Panc1 (cell line): Measurements from ENCODE around the gene KPNB1. TPM values are rescaled to one million over a fixed set of nuclear protein-coding genes. Genes with fewer than 3 reads are reported as not detected.

Source experiments
- ATAC-seq: fragments of 200-7000 bp; cut with Tn5 transposase; 2 replicates; pipeline ENCODE4 v1.9.1; 2020; ENCODE audit warnings: mild to moderate bottlenecking, moderate library complexity
- BruUV-seq: library from RNA; stranded (reverse); fragments of 400-500 nt; replicated peaks from 2 replicates; lab custom pipeline; 2021; lab: Mats Ljungman, UMichigan
- CTCF ChIA-PET: fragments of 300-600 bp; sonication (Branson Sonifier 250); formaldehyde crosslinking; loops from one replicate; lab custom pipeline; 2022; ENCODE audit warnings: antibody characterized with exemption; lab: Charles Lee
- POLR2A ChIA-PET: fragments of 300-600 bp; sonication (Branson Sonifier 250); formaldehyde crosslinking; loops from one replicate; lab custom pipeline; 2022; ENCODE audit warnings: antibody characterized with exemption; lab: Charles Lee
- DNase-seq: peaks from one replicate; pipeline ENCODE4 v3.0.0-alpha.2; 2010; ENCODE audit warnings: low read depth, low spot score
- H3K27ac ChIP-seq: 2 replicates; pipeline ENCODE4 v1.5.1; 2011; ENCODE audit warnings: mild to moderate bottlenecking, low read length, inconsistent platforms
- H3K27me3 ChIP-seq: fragments of 200-500 bp; sonication (Bioruptor generic); 2 replicates; pipeline ENCODE4 v1.6.0; 2014; ENCODE audit warnings: low read length, inconsistent platforms; ENCODE audit not compliant: control insufficient read depth, insufficient read depth
- H3K36me3 ChIP-seq: fragments of 200-500 bp; sonication (Bioruptor generic); 2 replicates; pipeline ENCODE4 v1.5.1; 2014; ENCODE audit warnings: inconsistent platforms, mild to moderate bottlenecking, low read length, moderate library complexity; ENCODE audit not compliant: control insufficient read depth, insufficient read depth
- H3K4me1 ChIP-seq: 2 replicates; pipeline ENCODE4 v1.5.1; 2011; ENCODE audit warnings: inconsistent platforms, mild to moderate bottlenecking, low read length, moderate library complexity; ENCODE audit not compliant: control insufficient read depth, insufficient read depth
- H3K4me3 ChIP-seq, 2 experiments: 2 replicates each; pipeline ENCODE4 v1.5.1; 2011 to 2012; ENCODE audit warnings: low read depth in 2 of 2, low read length in 2 of 2, mild to moderate bottlenecking in 2 of 2, inconsistent platforms in 1 of 2, moderate library complexity in 1 of 2
- H3K9me3 ChIP-seq: fragments of 200-500 bp; sonication (Bioruptor generic); 2 replicates; pipeline ENCODE4 v1.5.1; 2014; ENCODE audit warnings: low read depth, mild to moderate bottlenecking, inconsistent platforms, low read length, moderate library complexity; ENCODE audit not compliant: control insufficient read depth, insufficient read depth
- POLR2AphosphoS5 ChIP-seq: IDR thresholded peaks from 2 replicates; pipeline ENCODE4 v1.6.1; 2012; ENCODE audit warnings: mild to moderate bottlenecking, low read depth, low read length, moderate library complexity
- SIN3A ChIP-seq: IDR thresholded peaks from 2 replicates; pipeline ENCODE4 v1.6.1; 2012; ENCODE audit warnings: low read depth, mild to moderate bottlenecking, low read length, moderate library complexity, borderline replicate concordance; ENCODE audit not compliant: insufficient read depth
- TCF7L2 ChIP-seq: IDR thresholded peaks from 2 replicates; pipeline ENCODE4 v1.6.1; 2011; ENCODE audit warnings: mild to moderate bottlenecking, low read depth, low read length, inconsistent platforms
- in situ Hi-C: cut with HindIII; loops from 2 replicates; pipeline ENCODE4 v1.10.0; 2016; ENCODE audit warnings: low sequenced_read_pairs, low pct_unique_long_range_greater_than_20kb
- intact Hi-C: fragments of 100-400 bp; cut with micrococcal nuclease; formaldehyde crosslinking; loops from one replicate; pipeline ENCODE4 v1.10.0; 2022; ENCODE audit not compliant: unreplicated experiment
- total RNA-seq: library from RNA; stranded (reverse); gene quantifications from one replicate; pipeline ENCODE4 v1.2.1, GENCODE V29; 2021; ENCODE audit not compliant: unreplicated experiment
- TF ChIP-seq, protein P1 (sequence below): fragments of 450-650 bp; IDR thresholded peaks from 2 replicates; pipeline ENCODE4 v1.5.1; 2017; ENCODE audit warnings: mild to moderate bottlenecking
- TF ChIP-seq, protein P2 (sequence below), 2 experiments: IDR thresholded peaks; 2 replicates each; pipeline ENCODE4 v1.6.1; 2011 to 2012; ENCODE audit warnings: low read depth in 2 of 2, control low read depth in 1 of 2, low read length in 1 of 2, mild to moderate bottlenecking in 1 of 2, moderate library complexity in 1 of 2; ENCODE audit not compliant: insufficient read depth in 1 of 2

The KPNB1 gene
- total RNA-seq, 1 experiment from 2014 or later: 666 TPM

DNA sequence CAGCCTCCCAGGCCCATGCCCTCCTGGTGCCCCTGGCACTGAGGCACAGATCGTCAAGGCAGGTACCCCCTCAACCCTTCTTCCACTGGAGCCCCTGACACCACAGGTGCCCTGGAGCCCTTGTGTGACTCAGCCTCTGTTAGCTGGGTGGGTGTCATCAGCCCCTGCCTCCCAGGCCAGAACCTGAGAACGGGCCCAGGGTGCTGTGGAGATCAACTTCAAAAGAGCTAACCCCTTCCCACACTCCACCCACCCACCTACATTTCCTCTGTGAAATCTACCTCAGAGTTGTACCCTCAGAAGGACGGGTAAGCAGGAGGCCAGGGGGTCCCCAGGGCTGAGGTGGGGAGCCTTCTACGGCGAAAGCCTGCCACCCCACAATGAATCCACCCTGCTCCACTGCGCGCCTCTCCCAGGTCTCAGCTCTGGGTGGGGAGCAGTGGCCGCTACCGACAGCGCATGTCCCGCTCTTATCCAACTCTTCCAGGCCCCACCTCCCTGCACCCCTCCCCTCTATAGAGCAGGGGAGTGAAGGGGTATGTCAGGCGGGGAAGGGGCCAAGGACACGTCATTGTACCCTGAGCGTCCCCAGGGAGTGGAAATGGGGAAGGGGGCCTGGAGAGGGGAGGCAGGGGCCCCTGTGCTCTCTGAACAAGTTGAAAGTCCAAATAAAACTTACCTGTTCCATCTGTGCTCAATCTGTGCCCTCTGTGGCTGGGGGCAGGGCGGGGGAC is 61.8 kb downstream of the KPNB1 start:
- no peak for TF ChIP-seq TCF7L2
- TF ChIP-seq SIN3A: no peak
- TF ChIP-seq, protein P1, sequence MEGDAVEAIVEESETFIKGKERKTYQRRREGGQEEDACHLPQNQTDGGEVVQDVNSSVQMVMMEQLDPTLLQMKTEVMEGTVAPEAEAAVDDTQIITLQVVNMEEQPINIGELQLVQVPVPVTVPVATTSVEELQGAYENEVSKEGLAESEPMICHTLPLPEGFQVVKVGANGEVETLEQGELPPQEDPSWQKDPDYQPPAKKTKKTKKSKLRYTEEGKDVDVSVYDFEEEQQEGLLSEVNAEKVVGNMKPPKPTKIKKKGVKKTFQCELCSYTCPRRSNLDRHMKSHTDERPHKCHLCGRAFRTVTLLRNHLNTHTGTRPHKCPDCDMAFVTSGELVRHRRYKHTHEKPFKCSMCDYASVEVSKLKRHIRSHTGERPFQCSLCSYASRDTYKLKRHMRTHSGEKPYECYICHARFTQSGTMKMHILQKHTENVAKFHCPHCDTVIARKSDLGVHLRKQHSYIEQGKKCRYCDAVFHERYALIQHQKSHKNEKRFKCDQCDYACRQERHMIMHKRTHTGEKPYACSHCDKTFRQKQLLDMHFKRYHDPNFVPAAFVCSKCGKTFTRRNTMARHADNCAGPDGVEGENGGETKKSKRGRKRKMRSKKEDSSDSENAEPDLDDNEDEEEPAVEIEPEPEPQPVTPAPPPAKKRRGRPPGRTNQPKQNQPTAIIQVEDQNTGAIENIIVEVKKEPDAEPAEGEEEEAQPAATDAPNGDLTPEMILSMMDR: no peak
- TF ChIP-seq, protein P2, sequence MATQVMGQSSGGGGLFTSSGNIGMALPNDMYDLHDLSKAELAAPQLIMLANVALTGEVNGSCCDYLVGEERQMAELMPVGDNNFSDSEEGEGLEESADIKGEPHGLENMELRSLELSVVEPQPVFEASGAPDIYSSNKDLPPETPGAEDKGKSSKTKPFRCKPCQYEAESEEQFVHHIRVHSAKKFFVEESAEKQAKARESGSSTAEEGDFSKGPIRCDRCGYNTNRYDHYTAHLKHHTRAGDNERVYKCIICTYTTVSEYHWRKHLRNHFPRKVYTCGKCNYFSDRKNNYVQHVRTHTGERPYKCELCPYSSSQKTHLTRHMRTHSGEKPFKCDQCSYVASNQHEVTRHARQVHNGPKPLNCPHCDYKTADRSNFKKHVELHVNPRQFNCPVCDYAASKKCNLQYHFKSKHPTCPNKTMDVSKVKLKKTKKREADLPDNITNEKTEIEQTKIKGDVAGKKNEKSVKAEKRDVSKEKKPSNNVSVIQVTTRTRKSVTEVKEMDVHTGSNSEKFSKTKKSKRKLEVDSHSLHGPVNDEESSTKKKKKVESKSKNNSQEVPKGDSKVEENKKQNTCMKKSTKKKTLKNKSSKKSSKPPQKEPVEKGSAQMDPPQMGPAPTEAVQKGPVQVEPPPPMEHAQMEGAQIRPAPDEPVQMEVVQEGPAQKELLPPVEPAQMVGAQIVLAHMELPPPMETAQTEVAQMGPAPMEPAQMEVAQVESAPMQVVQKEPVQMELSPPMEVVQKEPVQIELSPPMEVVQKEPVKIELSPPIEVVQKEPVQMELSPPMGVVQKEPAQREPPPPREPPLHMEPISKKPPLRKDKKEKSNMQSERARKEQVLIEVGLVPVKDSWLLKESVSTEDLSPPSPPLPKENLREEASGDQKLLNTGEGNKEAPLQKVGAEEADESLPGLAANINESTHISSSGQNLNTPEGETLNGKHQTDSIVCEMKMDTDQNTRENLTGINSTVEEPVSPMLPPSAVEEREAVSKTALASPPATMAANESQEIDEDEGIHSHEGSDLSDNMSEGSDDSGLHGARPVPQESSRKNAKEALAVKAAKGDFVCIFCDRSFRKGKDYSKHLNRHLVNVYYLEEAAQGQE (IDR thresholded peaks at IDR 0.05; ENCODE audit: insufficient read depth in 1 of 2, low read depth in 2 of 2, low read length in 1 of 2): no peak
- TF ChIP-seq POLR2AphosphoS5: no peak
- no peak overlapping the region for H3K4me3 ChIP-seq
- POLR2A ChIA-PET: no interaction called here
- DNase-seq: no peak
- CTCF ChIA-PET: no interaction called here
- H3K4me1 ChIP-seq: no peaks in the 10 kb centered on the region; the same call in 1 of the 2 replicates
- H3K27me3 ChIP-seq: peaks cover 5% of the 10 kb centered on the region; the same call in 1 of the 2 replicates
- H3K27ac ChIP-seq: no peak overlapping the region
- no peak for ATAC-seq
- H3K36me3 ChIP-seq: no peaks in the 10 kb centered on the region
- no TSS peak for BruUV-seq
- no peaks in the 10 kb centered on the region for H3K9me3 ChIP-seq
- intact Hi-C loops (no loop called here), in situ Hi-C loops (no loop called here)

DNA sequence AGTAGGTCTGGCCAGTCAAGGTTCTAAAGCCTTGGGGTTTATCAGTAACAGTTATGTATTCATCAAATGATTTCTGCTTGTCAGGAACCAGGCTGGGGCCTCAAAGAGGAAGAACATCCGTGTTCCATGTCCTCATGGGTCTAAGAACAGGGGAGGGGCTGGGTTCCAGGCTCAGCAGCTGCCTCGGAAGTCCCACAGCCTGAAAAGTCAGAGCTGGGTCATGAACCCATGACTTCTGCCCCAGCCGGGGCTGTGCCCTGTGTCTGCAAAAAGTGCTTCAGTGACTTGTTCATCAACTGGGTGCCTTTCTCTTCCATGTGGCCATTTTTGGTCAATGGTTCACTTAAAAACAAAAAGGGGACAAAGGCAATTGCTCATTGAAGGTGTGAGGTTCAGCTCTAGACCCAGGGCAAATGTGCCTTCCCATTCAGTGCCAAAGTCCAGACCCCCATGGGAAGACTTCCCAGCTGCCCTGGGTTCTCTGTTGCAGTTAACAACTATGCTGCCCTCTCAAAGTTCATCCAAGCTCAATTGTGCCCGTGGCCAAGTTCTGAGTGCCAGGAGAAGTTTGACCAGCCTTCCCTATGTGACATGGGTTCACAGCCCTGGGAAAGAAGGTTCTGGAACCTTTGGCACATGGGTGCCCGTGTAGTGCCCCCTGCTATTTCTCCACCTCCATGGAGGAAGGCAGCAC is 62.8 kb downstream of the KPNB1 start:
- DNase-seq (no peak), ATAC-seq (no peak)
- BruUV-seq: no TSS peak
- Histone ChIP-seq H3K27me3 (peaks cover 5% of the 10 kb centered on the region; the same call in 1 of the 2 replicates), H3K27ac (no peak overlapping the region), H3K36me3 (no peaks in the 10 kb centered on the region), H3K4me3 (no peak overlapping the region), H3K4me1 (no peaks in the 10 kb centered on the region), H3K9me3 (no peaks in the 10 kb centered on the region)
- intact Hi-C loops: no loop called here
- ChIA-PET CTCF (no interaction called here), POLR2A (no interaction called here)
- TF ChIP-seq POLR2AphosphoS5 (no peak), SIN3A (no peak), TCF7L2 (no peak)
- TF ChIP-seq, protein P2 (IDR thresholded peaks at IDR 0.05; ENCODE audit: insufficient read depth in 1 of 2, low read depth in 2 of 2, low read length in 1 of 2): no peak
- TF ChIP-seq, protein P1: no peak
- in situ Hi-C loops: no loop called here
